CD4-positive, alpha-beta T cell treated with Interleukin-2 at 100 ng/mL for 4 hours (primary cell): ENCODE data around the gene ANKMY2.
"Not testable (repeated sequence)": the region's sequence is repeated elsewhere in the genome, so short reads cannot be mapped to it uniquely, and the experiment has no call there.

Experiments used
- DNase-seq: peaks from one replicate; pipeline ENCODE4 v3.0.0-alpha.2; 2020; ENCODE audit warnings: low spot score

ANKMY2 gene

GRCh38 chr7:16645593-16646471, at the start of gene ANKMY2, which contains the start of gene BZW2:
ANKMY2 (minus strand) TSS chr7:16645754; CDS start chr7:16645573, 181 bp downstream.
BZW2 (plus strand) TSS chr7:16646181; CDS start chr7:16665444, 19,263 bp downstream.
- DNase-seq: peak; percentile 93

- DNase-seq: no peak
Measured at GRCh38 chr7:16694806-16695205, 49.3 kb upstream of the ANKMY2 start.

- DNase-seq: no peak
Measured at GRCh38 chr7:16693601-16694318, 48.2 kb upstream of the ANKMY2 start.

GRCh38 chr7:16691241-16691640, 45.7 kb upstream of the ANKMY2 start:
- DNase-seq: no peak

- no peak for DNase-seq
Measured at GRCh38 chr7:16688249-16688648, 42.7 kb upstream of the ANKMY2 start.

GRCh38 chr7:16685535-16685934, 40.0 kb upstream of the ANKMY2 start:
- no peak for DNase-seq

- no peak for DNase-seq
Measured at GRCh38 chr7:16684935-16685334, 39.4 kb upstream of the ANKMY2 start.

GRCh38 chr7:16678645-16679566, 33.4 kb upstream of the ANKMY2 start:
- not testable (repeated sequence) for DNase-seq

GRCh38 chr7:16677978-16678494, 32.5 kb upstream of the ANKMY2 start:
- DNase-seq: no peak

- no peak for DNase-seq
Measured at GRCh38 chr7:16675277-16675676, 29.7 kb upstream of the ANKMY2 start.

GRCh38 chr7:16671811-16672210, 26.3 kb upstream of the ANKMY2 start:
- no peak for DNase-seq

GRCh38 chr7:16670731-16671344, 25.3 kb upstream of the ANKMY2 start:
- DNase-seq: no peak

GRCh38 chr7:16670021-16670420, 24.5 kb upstream of the ANKMY2 start:
- DNase-seq: no peak

- no peak for DNase-seq
Measured at GRCh38 chr7:16669581-16669980, 24.0 kb upstream of the ANKMY2 start.

GRCh38 chr7:16668978-16669377, 23.4 kb upstream of the ANKMY2 start:
- no peak for DNase-seq

- no peak for DNase-seq
Measured at GRCh38 chr7:16668049-16668858, 22.7 kb upstream of the ANKMY2 start.

GRCh38 chr7:16667355-16667754, 21.8 kb upstream of the ANKMY2 start:
- no peak for DNase-seq

GRCh38 chr7:16661924-16662323, 16.4 kb upstream of the ANKMY2 start:
- no peak for DNase-seq

- DNase-seq: no peak
Measured at GRCh38 chr7:16660702-16661464, 15.3 kb upstream of the ANKMY2 start.
